CD4-positive, CD25-positive, alpha-beta regulatory T cell (primary cell): Measurements from ENCODE around the gene URM1. TPM values are rescaled to one million over a fixed set of nuclear protein-coding genes. Genes with fewer than 3 reads are reported as not detected.

Experiments used
- ATAC-seq, 2 donors: fragments of 150-1000 bp; cut with Tn5 transposase; one replicate each; pipeline ENCODE4 v1.10.0; 2021; ENCODE audit warnings: low read depth in 2 of 2, moderate number of reproducible peaks in 2 of 2, moderate library complexity in 1 of 2
- DNase-seq, 3 donors: peaks; one replicate each; pipeline versions ENCODE4 v3.0.0 to v3.0.0-alpha.2; 2012 to 2022; ENCODE audit warnings: mixed read lengths in 1 of 3
- H3K27ac ChIP-seq: one replicate; pipeline ENCODE4 v1.7.0; 2013; ENCODE audit warnings: mild to moderate bottlenecking, low read length; ENCODE audit not compliant: insufficient read depth, poor library complexity, severe bottlenecking
- H3K27me3 ChIP-seq: one replicate; pipeline ENCODE4 v1.7.0; 2013; ENCODE audit warnings: low read length; ENCODE audit not compliant: control insufficient read depth, insufficient read depth
- H3K36me3 ChIP-seq: one replicate; pipeline ENCODE4 v1.7.0; 2013; ENCODE audit warnings: mild to moderate bottlenecking, low read length, moderate library complexity; ENCODE audit not compliant: control insufficient read depth, insufficient read depth
- H3K4me1 ChIP-seq: 2 replicates; pipeline ENCODE4 v1.7.0; 2013; ENCODE audit warnings: mild to moderate bottlenecking, low read length; ENCODE audit not compliant: insufficient read depth, control insufficient read depth, poor library complexity, severe bottlenecking
- H3K4me3 ChIP-seq: one replicate; pipeline ENCODE4 v1.7.0; 2013; ENCODE audit warnings: low read depth, mild to moderate bottlenecking, low read length, moderate library complexity
- H3K9me3 ChIP-seq, 2 experiments: 1 replicate in 1 of 2; 2 replicates in 1 of 2; pipeline ENCODE4 v1.7.0; 2013; ENCODE audit warnings: low read length in 2 of 2, mild to moderate bottlenecking in 1 of 2, moderate library complexity in 1 of 2; ENCODE audit not compliant: control insufficient read depth in 2 of 2
- H3K27ac Mint-ChIP-seq, 3 donors: one replicate each; pipeline ENCODE4 v1.8.0; 2020 to 2022; ENCODE audit warnings: mild to moderate bottlenecking in 3 of 3, mixed read lengths in 3 of 3, moderate library complexity in 2 of 3
- H3K27me3 Mint-ChIP-seq: one replicate; pipeline ENCODE4 v1.8.0; 2022; ENCODE audit warnings: mild to moderate bottlenecking, mixed read lengths
- H3K36me3 Mint-ChIP-seq: one replicate; pipeline ENCODE4 v1.8.0; 2020; ENCODE audit warnings: mixed read lengths
- H3K4me1 Mint-ChIP-seq, 4 donors: one replicate each; pipeline ENCODE4 v1.8.0; 2020 to 2022; ENCODE audit warnings: mixed read lengths in 4 of 4, mild to moderate bottlenecking in 1 of 4
- H3K4me3 Mint-ChIP-seq, 4 donors: one replicate each; pipeline ENCODE4 v1.8.0; 2020 to 2022; ENCODE audit warnings: mild to moderate bottlenecking in 4 of 4, mixed read lengths in 4 of 4, moderate library complexity in 3 of 4
- H3K9me3 Mint-ChIP-seq, 7 donors: one replicate each; pipeline ENCODE4 v1.8.0; 2020 to 2022; ENCODE audit warnings: mixed read lengths in 7 of 7, mild to moderate bottlenecking in 3 of 7, moderate library complexity in 2 of 7
- polyA plus RNA-seq, 4 donors: library from polyadenylated mRNA; unstranded; fragments of 300-500 nt; fragmentation: Illumina TruSeq; gene quantifications; one replicate each; pipeline ENCODE4 v1.2.3, GENCODE V29; 2021
- total RNA-seq: library from RNA; stranded (reverse); gene quantifications from one replicate; pipeline ENCODE4 v1.2.3, GENCODE V29; 2022

Gene URM1
- total and polyA plus RNA-seq, 5 donors from 2014 or later: 46.2 to 60.7 (median 49.3) TPM

DNA sequence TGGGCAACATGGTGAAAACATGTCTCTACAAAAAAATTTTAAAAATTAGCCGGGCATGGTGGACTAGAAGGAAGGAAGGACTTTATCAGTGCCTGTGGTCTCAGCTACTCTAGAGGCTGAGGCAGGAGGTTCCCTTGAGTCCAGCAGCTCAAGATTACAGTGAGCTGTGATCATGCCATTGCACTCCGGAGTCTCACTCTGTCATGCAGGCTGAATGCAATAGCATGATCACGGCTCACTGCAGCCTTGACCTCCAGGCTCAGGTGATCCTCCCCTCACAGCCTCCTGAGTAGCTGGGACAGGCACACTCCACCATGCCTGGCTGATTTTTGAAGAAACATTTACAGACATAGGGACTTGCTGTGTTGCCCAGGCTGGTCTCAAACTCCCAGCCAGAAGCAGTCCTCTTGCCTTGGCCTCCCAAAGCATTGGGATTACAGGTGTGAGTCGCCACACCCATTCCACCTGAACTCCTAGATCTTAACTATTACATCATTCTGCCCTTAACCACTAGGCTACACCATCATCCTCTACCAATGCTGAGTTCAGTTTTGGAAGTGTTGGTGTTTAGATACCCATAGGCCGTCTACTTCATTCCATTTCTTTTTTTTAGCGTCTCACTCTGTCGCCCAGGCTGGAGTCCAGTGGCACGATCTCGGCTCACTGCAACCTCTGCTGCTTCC is 2.0 kb upstream of the URM1 start:
- Histone ChIP-seq H3K4me3 (no peak overlapping the region), H3K36me3 (no peaks in the 10 kb centered on the region), H3K27ac (no peak overlapping the region), H3K9me3 (no peaks in the 10 kb centered on the region), H3K27me3 (no peaks in the 10 kb centered on the region), H3K4me1 (peaks cover 28% of the 10 kb centered on the region)
- H3K36me3 Mint-ChIP-seq: peaks cover 7% of the 10 kb centered on the region
- DNase-seq: no peak
- peak overlapping the region in 2 of 3 donors; percentile 12 to 98 for H3K27ac Mint-ChIP-seq
- H3K4me1 Mint-ChIP-seq: peaks cover 0 to 43% (median 31%) of the 10 kb centered on the region in 4 donors
- ATAC-seq: no peak
- H3K9me3 Mint-ChIP-seq: peaks cover 0 to 1% (median 0%) of the 10 kb centered on the region in 7 donors
- peak overlapping the region; percentile 10 to 73 (median 40) for H3K4me3 Mint-ChIP-seq
- peaks cover 4% of the 10 kb centered on the region for H3K27me3 Mint-ChIP-seq

DNA sequence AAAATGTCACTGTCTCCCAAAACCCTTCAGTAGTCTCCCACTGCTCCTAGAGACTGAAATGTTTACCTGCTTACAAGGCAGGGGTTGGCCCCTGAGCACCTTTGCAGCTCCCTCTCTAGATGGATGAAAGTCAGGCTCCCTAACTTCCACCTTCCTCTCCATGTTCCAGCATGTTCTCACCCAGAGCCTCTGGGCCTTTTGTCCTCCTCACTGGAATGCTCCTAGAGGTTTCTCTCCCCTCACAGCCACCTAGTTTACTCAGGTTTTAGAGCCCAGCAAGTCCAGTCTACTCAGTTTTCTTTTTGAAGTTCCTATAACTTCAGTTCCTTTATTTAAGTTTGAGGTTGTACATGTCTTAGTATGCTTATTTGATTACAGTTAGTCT is 815 bp upstream of the URM1 start:
- Mint-ChIP-seq H3K27ac (peak overlapping the region; percentile 89 to 98 (median 98)), H3K4me1 (peaks cover 0 to 45% (median 29%) of the 10 kb centered on the region in 4 donors), H3K9me3 (peaks cover 0 to 1% (median 0%) of the 10 kb centered on the region in 7 donors), H3K4me3 (peak overlapping the region in 3 of 4 donors; percentile 97 to 100 (median 97)), H3K36me3 (peaks cover 7% of the 10 kb centered on the region), H3K27me3 (no peaks in the 10 kb centered on the region)
- Histone ChIP-seq H3K4me1 (peaks cover 21% of the 10 kb centered on the region), H3K36me3 (peaks cover 9% of the 10 kb centered on the region), H3K27me3 (no peaks in the 10 kb centered on the region), H3K27ac (peak overlapping the region; percentile 91), H3K9me3 (no peaks in the 10 kb centered on the region), H3K4me3 (peak overlapping the region; percentile 82)
- ATAC-seq: no peak
- no peak for DNase-seq

- no peak for ATAC-seq
- Histone ChIP-seq H3K36me3 (peaks cover 11% of the 10 kb centered on the region), H3K27me3 (no peaks in the 10 kb centered on the region), H3K27ac (peak overlapping the region; percentile 91), H3K4me1 (peaks cover 21% of the 10 kb centered on the region), H3K4me3 (peak overlapping the region; percentile 97), H3K9me3 (no peaks in the 10 kb centered on the region)
- peaks cover 0 to 48% (median 28%) of the 10 kb centered on the region in 4 donors for H3K4me1 Mint-ChIP-seq
- peaks cover 7% of the 10 kb centered on the region for H3K36me3 Mint-ChIP-seq
- H3K27me3 Mint-ChIP-seq: no peaks in the 10 kb centered on the region
- DNase-seq: no peak
- peaks cover 0 to 1% (median 0%) of the 10 kb centered on the region in 7 donors for H3K9me3 Mint-ChIP-seq
- H3K27ac Mint-ChIP-seq: peak overlapping the region; percentile 89 to 98 (median 98)
- peak overlapping the region; percentile 94 to 100 (median 97) for H3K4me3 Mint-ChIP-seq
These were observed 500 bp downstream of the URM1 start for GRCh38 chr9:128371630-128372117.

- Histone ChIP-seq H3K4me1 (peaks cover 21% of the 10 kb centered on the region), H3K36me3 (peaks cover 11% of the 10 kb centered on the region), H3K9me3 (no peaks in the 10 kb centered on the region), H3K27ac (peak overlapping the region; percentile 91), H3K27me3 (no peaks in the 10 kb centered on the region), H3K4me3 (peak overlapping the region; percentile 97)
- peak in 1 of 3 donors; percentile 28 for DNase-seq
- Mint-ChIP-seq H3K9me3 (no peaks in the 10 kb centered on the region), H3K27me3 (no peaks in the 10 kb centered on the region), H3K27ac (peak overlapping the region; percentile 89 to 98 (median 98)), H3K36me3 (peaks cover 7% of the 10 kb centered on the region), H3K4me1 (peaks cover 0 to 48% (median 28%) of the 10 kb centered on the region in 4 donors), H3K4me3 (peak overlapping the region; percentile 94 to 100 (median 97))
- ATAC-seq: no peak
These were observed 1.0 kb downstream of the URM1 start for GRCh38 chr9:128372188-128372641.

GRCh38 chr9:128372784-128373183 is 1.6 kb downstream of the URM1 start:
- no peaks in the 10 kb centered on the region for H3K9me3 ChIP-seq
- peak overlapping the region; percentile 94 to 100 (median 97) for H3K4me3 Mint-ChIP-seq
- H3K27ac ChIP-seq: no peak overlapping the region
- H3K27me3 Mint-ChIP-seq: no peaks in the 10 kb centered on the region
- no peak overlapping the region for H3K4me3 ChIP-seq
- no peaks in the 10 kb centered on the region for H3K27me3 ChIP-seq
- peaks cover 7% of the 10 kb centered on the region for H3K36me3 Mint-ChIP-seq
- peaks cover 21% of the 10 kb centered on the region for H3K4me1 ChIP-seq
- peak overlapping the region in 1 of 3 donors; percentile 98 for H3K27ac Mint-ChIP-seq
- H3K36me3 ChIP-seq: peaks cover 12% of the 10 kb centered on the region
- H3K9me3 Mint-ChIP-seq: no peaks in the 10 kb centered on the region
- no peak for ATAC-seq
- DNase-seq: no peak
- H3K4me1 Mint-ChIP-seq: peaks cover 0 to 48% (median 28%) of the 10 kb centered on the region in 4 donors

- H3K36me3 ChIP-seq: peaks cover 22% of the 10 kb centered on the region
- no peak overlapping the region for H3K27ac ChIP-seq
- no peaks in the 10 kb centered on the region for H3K9me3 Mint-ChIP-seq
- H3K27me3 Mint-ChIP-seq: no peaks in the 10 kb centered on the region
- H3K4me1 Mint-ChIP-seq: peaks cover 0 to 48% (median 28%) of the 10 kb centered on the region in 4 donors
- H3K9me3 ChIP-seq: no peaks in the 10 kb centered on the region
- no peak overlapping the region for H3K4me3 ChIP-seq
- no peak overlapping the region for H3K4me3 Mint-ChIP-seq
- peaks cover 21% of the 10 kb centered on the region for H3K4me1 ChIP-seq
- DNase-seq (no peak), ATAC-seq (no peak)
- H3K36me3 Mint-ChIP-seq: peaks cover 12% of the 10 kb centered on the region
- no peaks in the 10 kb centered on the region for H3K27me3 ChIP-seq
- peak overlapping the region in 1 of 3 donors; percentile 46 for H3K27ac Mint-ChIP-seq
These were observed 3.1 kb downstream of the URM1 start for GRCh38 chr9:128374221-128374675.

GRCh38 chr9:128375865-128376264 is 4.7 kb downstream of the URM1 start:
- H3K9me3 Mint-ChIP-seq: no peaks in the 10 kb centered on the region
- no peak overlapping the region for H3K4me3 Mint-ChIP-seq
- no peak overlapping the region for H3K27ac Mint-ChIP-seq

More at GRCh38 chr9:128375865-128376264, 4.7 kb downstream of the URM1 start:
- peaks cover 16% of the 10 kb centered on the region for H3K36me3 Mint-ChIP-seq
- H3K9me3 ChIP-seq: no peaks in the 10 kb centered on the region
- DNase-seq (no peak), ATAC-seq (no peak)
- H3K4me3 ChIP-seq: no peak overlapping the region
- H3K27me3 Mint-ChIP-seq: no peaks in the 10 kb centered on the region
- H3K36me3 ChIP-seq: peaks cover 27% of the 10 kb centered on the region
- no peaks in the 10 kb centered on the region for H3K27me3 ChIP-seq
- peaks cover 0 to 44% (median 22%) of the 10 kb centered on the region in 4 donors for H3K4me1 Mint-ChIP-seq
- H3K4me1 ChIP-seq: peaks cover 14% of the 10 kb centered on the region
- H3K27ac ChIP-seq: no peak overlapping the region
